WTC11 (cell line): ENCODE measurements around the gene CCDC15. TPM values are rescaled to one million over a fixed set of nuclear protein-coding genes. Genes with fewer than 3 reads are reported as not detected.

Source experiments
- ATAC-seq: fragments of 200-7000 bp; cut with Tn5 transposase; 2 replicates; pipeline ENCODE4 v1.10.0; 2021; ENCODE audit warnings: mild to moderate bottlenecking, moderate library complexity
- CTCF ChIA-PET: fragments of 300-600 bp; sonication (Branson Sonifier 250); formaldehyde crosslinking; loops from one replicate; lab custom pipeline; 2021; ENCODE audit warnings: antibody characterized with exemption; lab: Charles Lee
- POLR2A ChIA-PET: fragments of 350-600 bp; sonication (Branson Sonifier 250); formaldehyde crosslinking; loops from one replicate; lab custom pipeline; 2021; ENCODE audit warnings: antibody characterized with exemption; lab: Charles Lee
- DNase-seq: peaks from one replicate; pipeline ENCODE4 v3.0.0; 2021; ENCODE audit warnings: low spot score
- H3K27ac Mint-ChIP-seq: 2 replicates; pipeline ENCODE4 v1.8.0; 2021; ENCODE audit warnings: mixed read lengths
- H3K27me3 Mint-ChIP-seq: 2 replicates; pipeline ENCODE4 v1.8.0; 2021; ENCODE audit warnings: low read depth, mild to moderate bottlenecking, moderate library complexity, mixed read lengths
- H3K36me3 Mint-ChIP-seq: 2 replicates; pipeline ENCODE4 v1.8.0; 2021; ENCODE audit warnings: mixed read lengths
- H3K4me1 Mint-ChIP-seq: 2 replicates; pipeline ENCODE4 v1.8.0; 2022; ENCODE audit warnings: mixed read lengths
- H3K4me3 Mint-ChIP-seq: 2 replicates; pipeline ENCODE4 v1.8.0; 2021; ENCODE audit warnings: mild to moderate bottlenecking, moderate library complexity, mixed read lengths
- H3K9me3 Mint-ChIP-seq: 2 replicates; pipeline ENCODE4 v1.8.0; 2021; ENCODE audit warnings: mixed read lengths
- AFF4 ChIP-seq: sonication (generic); formaldehyde crosslinking; IDR thresholded peaks from 2 replicates; pipeline ENCODE4 v1.8.1; 2023; ENCODE audit warnings: mild to moderate bottlenecking, missing genetic modification reagents, borderline replicate concordance
- ATF1 ChIP-seq: sonication (generic); formaldehyde crosslinking; IDR thresholded peaks from 2 replicates; pipeline ENCODE4 v1.8.1; 2023; ENCODE audit warnings: mild to moderate bottlenecking, moderate library complexity, missing genetic modification reagents
- ATF3 ChIP-seq: sonication (generic); formaldehyde crosslinking; conservative IDR thresholded peaks from 2 replicates; pipeline ENCODE4 v1.8.1; 2022; ENCODE audit warnings: mild to moderate bottlenecking, missing genetic modification reagents
- EMX1 ChIP-seq: fragments of 250-450 bp; sonication (Bioruptor Pico); IDR thresholded peaks from 2 replicates; pipeline ENCODE4 v1.8.0; 2021; ENCODE audit warnings: mild to moderate bottlenecking
- FOXJ3 ChIP-seq: sonication (generic); formaldehyde crosslinking; IDR thresholded peaks from 2 replicates; pipeline ENCODE4 v1.9.0; 2021; ENCODE audit warnings: missing genetic modification reagents, mild to moderate bottlenecking, borderline replicate concordance
- KAT7 ChIP-seq: sonication (generic); formaldehyde crosslinking; IDR thresholded peaks from 2 replicates; pipeline ENCODE4 v1.8.1; 2023; ENCODE audit warnings: missing genetic modification reagents, mild to moderate bottlenecking, borderline replicate concordance
- MYBL2 ChIP-seq: sonication (generic); formaldehyde crosslinking; IDR thresholded peaks from 2 replicates; pipeline ENCODE4 v1.8.1; 2023; ENCODE audit warnings: mild to moderate bottlenecking, moderate library complexity, missing genetic modification reagents
- NFYB ChIP-seq: sonication (generic); formaldehyde crosslinking; conservative IDR thresholded peaks from 2 replicates; pipeline ENCODE4 v1.8.0; 2022; ENCODE audit warnings: low read depth, missing genetic modification reagents
- RORB ChIP-seq: fragments of 250-450 bp; sonication (Bioruptor Pico); IDR thresholded peaks from 2 replicates; pipeline ENCODE4 v1.9.0; 2021; ENCODE audit warnings: mild to moderate bottlenecking
- TEAD4 ChIP-seq: sonication (generic); formaldehyde crosslinking; IDR thresholded peaks from 2 replicates; pipeline ENCODE4 v1.8.0; 2022; ENCODE audit warnings: mild to moderate bottlenecking, missing genetic modification reagents
- ZNF121 ChIP-seq: sonication (generic); formaldehyde crosslinking; IDR thresholded peaks from 2 replicates; pipeline ENCODE4 v1.8.0; 2023; ENCODE audit warnings: missing genetic modification reagents
- ZNF219 ChIP-seq: sonication (generic); formaldehyde crosslinking; IDR thresholded peaks from 2 replicates; pipeline ENCODE4 v1.8.0; 2023; ENCODE audit warnings: missing genetic modification reagents, mild to moderate bottlenecking, borderline replicate concordance
- ZNF416 ChIP-seq: fragments of 250-450 bp; sonication (Bioruptor Pico); IDR thresholded peaks from 2 replicates; pipeline ENCODE4 v1.9.0; 2021; ENCODE audit warnings: mild to moderate bottlenecking, inconsistent platforms
- ZNF425 ChIP-seq: fragments of 250-450 bp; sonication (Bioruptor Pico); conservative IDR thresholded peaks from 2 replicates; pipeline ENCODE4 v1.9.0; 2021; ENCODE audit warnings: mild to moderate bottlenecking
- ZSCAN18 ChIP-seq: fragments of 250-450 bp; sonication (Bioruptor Pico); IDR thresholded peaks from 2 replicates; pipeline ENCODE4 v2.1.2; 2022; ENCODE audit warnings: mild to moderate bottlenecking, moderate library complexity
- total RNA-seq: library from RNA; stranded (reverse); gene quantifications from 3 replicates; pipeline ENCODE4 v1.2.3, GENCODE V29; 2021

CCDC15 gene
- total RNA-seq, 1 experiment from 2014 or later: 2.4 TPM

- no peak for TF ChIP-seq AFF4
- TF ChIP-seq NFYB (CRISPR knock-in tag): no peak
- no peak for TF ChIP-seq KAT7
- TF ChIP-seq ZNF121: no peak
- TF ChIP-seq ATF3 (CRISPR knock-in tag): no peak
- no peak for TF ChIP-seq MYBL2
- no peak for TF ChIP-seq ZNF425 (CRISPR knock-in tag)
Measured at GRCh38 chr11:124941703-124942102, 12.3 kb upstream of the CCDC15 start (continued).

GRCh38 chr11:124942466-124943253 is 11.3 kb upstream of the CCDC15 start:
- CTCF ChIA-PET: interaction anchor here (0.6 to 1.5 kb wide), 2 partner anchors 8 to 403 kb away, joined by 3 to 8 read pairs; no protein-coding TSS in a partner anchor
- TF ChIP-seq TEAD4 (CRISPR knock-in tag) (no peak), KAT7 (no peak), ZNF416 (CRISPR knock-in tag) (no peak), FOXJ3 (CRISPR knock-in tag) (no peak), ZSCAN18 (no peak), ATF1 (CRISPR knock-in tag) (no peak), RORB (CRISPR knock-in tag) (no peak), ZNF425 (CRISPR knock-in tag) (no peak), ZNF219 (CRISPR knock-in tag) (no peak), EMX1 (CRISPR knock-in tag) (no peak)
- H3K36me3 Mint-ChIP-seq: no peaks in the 10 kb centered on the region
- no peak overlapping the region for H3K4me3 Mint-ChIP-seq
- POLR2A ChIA-PET: no interaction called here
- H3K27me3 Mint-ChIP-seq: peaks cover 18% of the 10 kb centered on the region
- H3K9me3 Mint-ChIP-seq: no peaks in the 10 kb centered on the region; the same call in 1 of the 2 replicates
- 0 out of 2 replicates have a peak, but pooled peaks cover 2% of the 10 kb centered on the region for H3K4me1 Mint-ChIP-seq
- ATAC-seq: no peak
- H3K27ac Mint-ChIP-seq: no peak overlapping the region
- no peak for DNase-seq
